Smooth muscle cell (in vitro differentiated cells): ENCODE data around the gene NOG. TPM values are rescaled to one million over a fixed set of nuclear protein-coding genes. Genes with fewer than 3 reads are reported as not detected.

Source experiments
- DNase-seq: peaks from one replicate; lab custom pipeline; 2025; ENCODE audit not compliant: unreplicated experiment; lab: John Stamatoyannopoulos, UW
- H2AFZ ChIP-seq: fragments of 200-600 bp; sonication (generic); 2 replicates; pipeline ENCODE4 v1.6.0; 2016; ENCODE audit warnings: antibody characterized with exemption, low read depth, mild to moderate bottlenecking
- H3F3A ChIP-seq: fragments of 200-600 bp; sonication (generic); 2 replicates; pipeline ENCODE4 v1.6.0; 2017; ENCODE audit warnings: antibody characterized with exemption, low read depth
- H3K27ac ChIP-seq: fragments of 200-600 bp; sonication (generic); 2 replicates; pipeline ENCODE4 v1.5.1; 2016; ENCODE audit warnings: low read depth, mild to moderate bottlenecking
- H3K27me3 ChIP-seq: fragments of 200-600 bp; sonication (generic); 2 replicates; pipeline ENCODE4 v1.6.1; 2016; ENCODE audit warnings: low read depth, mild to moderate bottlenecking
- H3K36me3 ChIP-seq: fragments of 200-600 bp; sonication (generic); 2 replicates; pipeline ENCODE4 v1.5.1; 2016; ENCODE audit warnings: low read depth
- H3K4me1 ChIP-seq: fragments of 200-600 bp; sonication (generic); 2 replicates; pipeline ENCODE4 v1.5.1; 2016; ENCODE audit warnings: low read depth
- H3K4me2 ChIP-seq: fragments of 200-600 bp; sonication (generic); 2 replicates; pipeline ENCODE4 v1.6.0; 2016; ENCODE audit warnings: mild to moderate bottlenecking
- H3K4me3 ChIP-seq: fragments of 200-600 bp; sonication (generic); 2 replicates; pipeline ENCODE4 v1.5.1; 2016; ENCODE audit warnings: mild to moderate bottlenecking
- H3K79me2 ChIP-seq: fragments of 200-600 bp; sonication (generic); 2 replicates; pipeline ENCODE4 v1.6.0; 2016; ENCODE audit warnings: low read depth, mild to moderate bottlenecking
- H3K9ac ChIP-seq: fragments of 200-600 bp; sonication (generic); 2 replicates; pipeline ENCODE4 v1.6.0; 2016; ENCODE audit warnings: low read depth
- H3K9me3 ChIP-seq: fragments of 200-600 bp; sonication (generic); replicated peaks from 2 replicates; pipeline ENCODE4 v1.5.1; 2016; ENCODE audit warnings: low read depth
- H4K20me1 ChIP-seq: fragments of 200-600 bp; sonication (generic); 2 replicates; pipeline ENCODE4 v1.6.0; 2016; ENCODE audit warnings: low read depth
- WGBS: methylation state at CpG from one replicate; pipeline ENCODE4 v1.1.7; 2016; ENCODE audit warnings: low lambda C conversion rate; 5-methylcytosine and 5-hydroxymethylcytosine counted together
- polyA plus RNA-seq: library from polyadenylated mRNA; unstranded; fragments of >200 nt; fragmentation: Nextera tagmentation; extraction: Ambion mirVana; gene quantifications from 2 replicates; pipeline ENCODE4 v1.2.1, GENCODE V29; 2016
- total RNA-seq: library from RNA; depleted of rRNA; stranded (reverse); fragments of >200 nt; gene quantifications from 2 replicates; pipeline ENCODE4 v1.2.3, GENCODE V29; 2014
- TF ChIP-seq, protein P1 (sequence below): fragments of 200-600 bp; sonication (generic); IDR thresholded peaks from 2 replicates; pipeline ENCODE4 v1.5.1; 2017; ENCODE audit warnings: borderline replicate concordance, mild to moderate bottlenecking, antibody characterized with exemption; ENCODE audit not compliant: insufficient read depth, poor library complexity, severe bottlenecking

The NOG gene
- total and polyA plus RNA-seq, 2 experiments from 2014 or later = 4.6 to 7.7 TPM

- no peaks in the 10 kb centered on the region for H3K36me3 ChIP-seq
- no peaks in the 10 kb centered on the region for H3K79me2 ChIP-seq
- no peaks in the 10 kb centered on the region for H4K20me1 ChIP-seq
- no peak overlapping the region for H3K4me2 ChIP-seq
- H3K9ac ChIP-seq = no peak overlapping the region
- H3K27me3 ChIP-seq = no peaks in the 10 kb centered on the region
- WGBS = 95% methylated on average over 2 of the region's 2 CpGs
- TF ChIP-seq, protein P1, sequence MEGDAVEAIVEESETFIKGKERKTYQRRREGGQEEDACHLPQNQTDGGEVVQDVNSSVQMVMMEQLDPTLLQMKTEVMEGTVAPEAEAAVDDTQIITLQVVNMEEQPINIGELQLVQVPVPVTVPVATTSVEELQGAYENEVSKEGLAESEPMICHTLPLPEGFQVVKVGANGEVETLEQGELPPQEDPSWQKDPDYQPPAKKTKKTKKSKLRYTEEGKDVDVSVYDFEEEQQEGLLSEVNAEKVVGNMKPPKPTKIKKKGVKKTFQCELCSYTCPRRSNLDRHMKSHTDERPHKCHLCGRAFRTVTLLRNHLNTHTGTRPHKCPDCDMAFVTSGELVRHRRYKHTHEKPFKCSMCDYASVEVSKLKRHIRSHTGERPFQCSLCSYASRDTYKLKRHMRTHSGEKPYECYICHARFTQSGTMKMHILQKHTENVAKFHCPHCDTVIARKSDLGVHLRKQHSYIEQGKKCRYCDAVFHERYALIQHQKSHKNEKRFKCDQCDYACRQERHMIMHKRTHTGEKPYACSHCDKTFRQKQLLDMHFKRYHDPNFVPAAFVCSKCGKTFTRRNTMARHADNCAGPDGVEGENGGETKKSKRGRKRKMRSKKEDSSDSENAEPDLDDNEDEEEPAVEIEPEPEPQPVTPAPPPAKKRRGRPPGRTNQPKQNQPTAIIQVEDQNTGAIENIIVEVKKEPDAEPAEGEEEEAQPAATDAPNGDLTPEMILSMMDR = no peak
- no peaks in the 10 kb centered on the region for H3K4me1 ChIP-seq
- no peak for DNase-seq
- no peak overlapping the region for H3K27ac ChIP-seq
- no peaks in the 10 kb centered on the region for H3F3A ChIP-seq
- no peaks in the 10 kb centered on the region for H3K9me3 ChIP-seq
- H3K4me3 ChIP-seq = no peak overlapping the region
- H2AFZ ChIP-seq = no peak overlapping the region
Observed at GRCh38 chr17:56616239-56616638, 22.7 kb downstream of the NOG start.

DNA sequence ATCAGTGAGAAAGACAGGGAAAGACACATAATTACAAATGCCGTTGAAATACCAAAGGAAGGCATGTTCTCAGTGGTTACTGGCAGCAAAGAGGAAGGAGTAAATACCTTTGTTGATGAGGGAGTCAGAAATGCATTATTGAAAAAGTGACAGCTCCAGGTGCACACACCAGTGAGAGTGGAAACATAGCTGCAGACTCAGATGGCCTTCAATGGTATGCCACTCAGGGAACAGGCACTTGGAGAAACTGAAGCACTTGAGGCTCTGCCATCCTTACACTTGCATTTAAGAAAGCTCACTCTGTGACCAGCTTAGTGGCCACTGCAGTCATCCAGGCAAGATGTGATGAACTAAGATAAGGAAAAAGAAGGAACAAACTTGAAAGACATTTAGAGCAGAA is 29.9 kb downstream of the NOG start:
- no peaks in the 10 kb centered on the region for H4K20me1 ChIP-seq
- H3F3A ChIP-seq = no peaks in the 10 kb centered on the region
- no peak overlapping the region for H3K4me3 ChIP-seq
- no peak overlapping the region for H3K27ac ChIP-seq
- no peaks in the 10 kb centered on the region for H3K27me3 ChIP-seq
- no peaks in the 10 kb centered on the region for H3K9me3 ChIP-seq
- H3K79me2 ChIP-seq = no peaks in the 10 kb centered on the region
- H3K4me1 ChIP-seq = no peaks in the 10 kb centered on the region
- no peak for DNase-seq
- no peak overlapping the region for H2AFZ ChIP-seq
- TF ChIP-seq, protein P1 = no peak
- WGBS = 64% methylated on average over 1 of the region's 1 CpG
- H3K36me3 ChIP-seq = no peaks in the 10 kb centered on the region
- H3K4me2 ChIP-seq = no peak overlapping the region
- H3K9ac ChIP-seq = no peak overlapping the region

DNA sequence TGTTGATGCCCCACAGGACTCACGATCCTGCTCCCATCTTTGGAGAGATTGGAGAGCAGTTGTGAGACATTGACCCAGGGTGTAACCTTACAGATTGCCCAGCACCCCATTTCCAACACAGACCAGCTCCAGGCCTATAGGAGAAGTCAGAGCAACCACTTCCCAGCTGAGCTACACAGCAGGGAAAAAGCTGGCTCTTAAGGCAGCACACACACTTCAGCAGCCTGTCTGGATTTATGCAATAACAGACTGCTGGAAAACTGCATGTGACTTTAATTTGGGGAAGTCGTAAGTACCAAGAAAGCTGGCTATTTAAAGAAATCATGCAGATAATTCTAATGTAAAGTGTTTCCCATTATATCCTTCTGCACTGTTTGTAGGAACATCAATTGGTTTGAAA is 30.8 kb downstream of the NOG start:
- Histone ChIP-seq H3F3A (no peaks in the 10 kb centered on the region), H4K20me1 (no peaks in the 10 kb centered on the region), H3K4me1 (no peaks in the 10 kb centered on the region), H3K79me2 (no peaks in the 10 kb centered on the region), H3K4me2 (no peak overlapping the region), H3K4me3 (no peak overlapping the region), H3K9me3 (no peaks in the 10 kb centered on the region), H3K36me3 (no peaks in the 10 kb centered on the region), H3K27ac (no peak overlapping the region), H2AFZ (no peak overlapping the region), H3K9ac (no peak overlapping the region), H3K27me3 (no peaks in the 10 kb centered on the region)
- no peak for DNase-seq
- TF ChIP-seq, protein P1 = no peak
- 65% methylated on average over 2 of the region's 2 CpGs for WGBS

DNA sequence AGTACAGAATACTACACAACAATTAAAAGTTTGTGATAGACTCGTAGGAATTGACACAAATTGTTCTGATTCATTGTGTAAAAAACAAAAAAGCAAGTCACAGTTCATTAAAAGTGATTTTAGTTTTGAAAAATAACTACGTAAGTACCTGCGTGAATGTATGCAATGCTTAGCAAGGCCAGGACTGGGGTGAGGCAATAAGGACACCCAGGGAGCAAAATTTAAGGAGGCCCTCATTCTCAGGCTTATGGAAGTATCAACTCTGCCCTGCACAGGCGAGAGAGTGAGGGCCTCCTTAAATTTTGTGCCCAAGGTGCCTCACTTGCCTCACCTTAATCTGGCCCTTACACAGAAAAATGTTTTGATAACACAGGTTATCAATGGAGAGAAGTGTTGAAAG is 31.4 kb downstream of the NOG start:
- no peaks in the 10 kb centered on the region for H3K79me2 ChIP-seq
- TF ChIP-seq, protein P1 = no peak
- DNase-seq = no peak
- no peaks in the 10 kb centered on the region for H3K27me3 ChIP-seq
- H3F3A ChIP-seq = no peaks in the 10 kb centered on the region
- no peaks in the 10 kb centered on the region for H3K4me1 ChIP-seq
- H3K4me2 ChIP-seq = no peak overlapping the region
- no peaks in the 10 kb centered on the region for H4K20me1 ChIP-seq
- H3K9me3 ChIP-seq = no peaks in the 10 kb centered on the region
- H3K9ac ChIP-seq = no peak overlapping the region
- no peak overlapping the region for H3K27ac ChIP-seq
- no peak overlapping the region for H3K4me3 ChIP-seq
- 79% methylated on average over 4 of the region's 4 CpGs for WGBS
- H2AFZ ChIP-seq = no peak overlapping the region
- H3K36me3 ChIP-seq = no peaks in the 10 kb centered on the region
